HL-60/S4 (cell line): ENCODE measurements around the gene TIFAB.
"Not testable (repeated sequence)": the region's sequence is repeated elsewhere in the genome, so short reads cannot be mapped to it uniquely, and the experiment has no call there.

Experiments used
- in situ Hi-C: fragments of 300-500 bp; cut with MboI; formaldehyde crosslinking; loops from 2 replicates; pipeline ENCODE4 v1.14.3; 2022; ENCODE audit warnings: low sequenced_read_pairs

Gene TIFAB, protein sequence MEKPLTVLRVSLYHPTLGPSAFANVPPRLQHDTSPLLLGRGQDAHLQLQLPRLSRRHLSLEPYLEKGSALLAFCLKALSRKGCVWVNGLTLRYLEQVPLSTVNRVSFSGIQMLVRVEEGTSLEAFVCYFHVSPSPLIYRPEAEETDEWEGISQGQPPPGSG

DNA sequence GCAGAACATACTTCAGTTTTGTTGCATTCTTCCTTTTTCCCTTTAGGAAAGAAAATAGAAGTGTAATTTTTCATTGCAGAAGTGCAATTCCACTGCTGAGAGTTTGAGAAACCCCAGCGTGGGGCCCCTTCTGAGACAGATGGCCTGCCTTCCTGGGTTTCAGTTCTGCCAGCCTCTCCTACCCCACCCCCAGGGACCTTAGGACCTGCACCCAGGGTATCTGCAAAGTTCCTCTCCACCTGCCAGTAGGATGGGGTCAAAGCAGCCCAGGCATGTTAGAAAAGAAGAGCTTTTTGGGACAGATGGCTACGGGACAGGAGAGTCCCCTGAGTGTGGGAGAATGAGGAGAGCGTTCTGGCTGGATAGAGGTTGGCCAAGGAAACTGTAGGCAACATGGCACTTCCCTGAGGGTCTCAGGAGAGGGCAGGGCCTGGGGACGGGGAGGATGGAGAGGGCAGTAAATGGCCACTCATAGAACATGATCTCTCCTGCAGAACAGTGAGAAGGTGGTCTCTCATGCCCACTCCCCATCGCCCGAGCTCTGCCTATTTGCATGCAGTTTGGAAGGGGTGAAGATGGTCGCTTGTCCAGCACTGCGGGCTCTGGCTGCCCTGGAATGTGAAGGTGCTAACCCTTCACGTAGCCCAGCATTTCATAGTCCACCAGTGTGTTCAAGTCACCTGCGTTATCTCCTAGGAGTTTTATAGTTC lies at the start of gene TIFAB:
TSS of gene TIFAB (minus strand) at position 31 of the 710 bp plus-strand sequence. CDS start 2,412 bp downstream, outside the sequence.
- in situ Hi-C loops: loop anchor here (25.0 kb wide), 1 partner anchor 385 kb away; the partner anchor contains the start of gene SLC25A48

DNA sequence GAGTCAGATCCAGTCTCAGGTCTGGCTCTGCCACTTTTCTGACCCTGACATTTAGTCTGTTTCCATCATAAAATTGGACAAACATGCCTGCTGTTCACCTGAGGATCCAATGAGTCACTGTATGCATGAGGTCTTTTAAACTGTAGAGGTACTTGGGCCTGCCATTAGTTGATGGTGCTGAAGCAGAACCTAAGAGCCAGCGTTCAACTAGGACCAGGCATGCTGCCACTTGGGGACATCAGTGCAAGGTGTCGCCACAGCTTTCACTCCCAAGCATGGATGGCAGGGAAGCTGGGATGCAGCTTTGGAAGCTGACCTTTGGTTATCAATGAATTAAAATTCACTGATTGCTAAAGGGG lies 46.5 kb upstream of the TIFAB start:
- in situ Hi-C loops: no loop called here

DNA sequence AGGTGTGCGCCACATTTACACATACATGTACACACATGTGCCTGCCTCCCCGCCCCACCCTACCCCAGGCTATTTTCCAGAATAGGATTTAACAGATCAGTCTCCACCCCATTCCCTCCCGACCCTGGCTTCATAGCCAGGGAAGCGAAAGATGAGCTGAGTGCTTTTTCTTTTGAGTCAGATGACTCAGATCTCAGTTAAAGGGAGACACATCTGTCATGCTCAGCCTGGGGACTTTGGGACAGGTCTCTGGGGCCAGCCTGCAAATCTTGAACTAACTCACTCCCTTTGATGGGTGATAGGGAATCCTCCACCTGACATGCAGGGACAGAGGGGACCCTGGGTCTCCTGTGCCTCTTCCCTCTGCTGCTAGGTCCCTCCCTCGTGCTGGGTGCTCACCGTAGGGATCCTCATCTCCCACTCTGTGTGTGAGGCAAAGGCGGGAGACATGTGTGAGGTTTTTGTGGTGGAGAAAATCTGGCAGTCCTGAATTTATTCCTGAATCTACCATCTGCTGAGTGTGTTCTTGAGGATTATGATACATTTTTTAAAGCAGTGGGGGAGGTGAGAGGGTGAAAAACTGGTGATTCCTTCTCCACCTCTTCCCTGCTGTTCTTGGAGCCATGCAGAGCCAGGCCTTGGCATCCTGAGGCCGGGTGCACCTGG lies 46.0 kb upstream of the TIFAB start:
- in situ Hi-C loops: no loop called here

DNA sequence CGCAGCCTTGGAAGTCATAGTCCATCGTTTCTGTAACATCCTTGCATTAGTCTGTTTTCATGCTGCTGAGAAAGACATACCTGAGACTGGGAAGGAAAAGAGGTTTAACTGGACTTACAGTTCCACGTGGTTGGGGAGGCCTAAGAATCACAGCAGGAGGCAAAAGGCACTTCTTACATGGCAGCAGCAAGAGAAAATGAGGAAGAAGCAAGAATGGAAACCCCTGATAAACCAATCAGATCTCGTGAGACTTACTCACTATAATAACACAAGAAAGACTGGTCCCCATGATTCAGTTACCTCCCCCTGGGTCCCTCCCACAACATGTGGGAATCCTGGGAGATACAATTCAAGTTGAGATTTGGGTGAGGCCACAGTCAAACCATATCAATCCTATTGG lies 43.4 kb upstream of the TIFAB start:
- in situ Hi-C loops: not testable (repeated sequence)

DNA sequence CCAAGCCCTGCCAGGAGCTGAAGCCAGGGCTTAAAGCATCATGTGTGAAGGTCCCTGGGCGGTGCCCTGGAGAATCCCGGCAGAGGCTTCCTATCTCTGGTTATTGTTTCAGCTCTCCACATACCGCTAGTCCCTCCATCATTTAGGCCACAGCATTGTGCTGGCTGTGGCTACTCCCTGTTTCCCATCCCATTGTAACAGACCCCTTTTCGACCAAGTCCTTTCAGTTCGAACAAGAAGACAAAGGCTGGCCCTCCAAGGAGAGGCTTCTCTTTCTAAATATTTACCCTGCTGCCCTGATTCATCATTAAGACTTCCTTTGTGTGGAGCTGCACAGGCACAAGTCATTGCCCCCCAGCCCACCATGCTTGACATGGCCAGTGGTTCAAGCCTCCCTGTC lies 42.0 kb upstream of the TIFAB start:
- in situ Hi-C loops: no loop called here

GRCh38 chr5:135493406-135494180 lies 41.4 kb upstream of the TIFAB start:
- in situ Hi-C loops: no loop called here

DNA sequence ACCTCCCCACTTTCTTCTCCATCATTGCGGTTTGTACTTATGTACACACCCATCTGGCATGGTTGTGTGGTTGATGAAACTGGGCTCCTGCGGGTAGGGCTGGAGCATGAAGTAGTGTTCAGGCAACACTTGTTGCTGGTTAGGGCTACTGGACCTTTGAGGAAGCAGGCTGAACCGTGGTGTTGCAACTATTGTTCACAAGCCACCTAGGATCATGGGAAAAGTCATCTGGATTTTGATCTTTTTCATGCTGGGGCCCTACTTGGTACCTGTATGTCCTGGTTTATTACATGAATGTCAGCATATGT lies 40.1 kb upstream of the TIFAB start:
- in situ Hi-C loops: no loop called here

GRCh38 chr5:135491552-135492318 lies 39.6 kb upstream of the TIFAB start:
- in situ Hi-C loops: no loop called here

GRCh38 chr5:135491038-135491551 lies 38.9 kb upstream of the TIFAB start:
- in situ Hi-C loops: no loop called here

GRCh38 chr5:135490245-135491037 lies 38.3 kb upstream of the TIFAB start:
- in situ Hi-C loops: no loop called here

DNA sequence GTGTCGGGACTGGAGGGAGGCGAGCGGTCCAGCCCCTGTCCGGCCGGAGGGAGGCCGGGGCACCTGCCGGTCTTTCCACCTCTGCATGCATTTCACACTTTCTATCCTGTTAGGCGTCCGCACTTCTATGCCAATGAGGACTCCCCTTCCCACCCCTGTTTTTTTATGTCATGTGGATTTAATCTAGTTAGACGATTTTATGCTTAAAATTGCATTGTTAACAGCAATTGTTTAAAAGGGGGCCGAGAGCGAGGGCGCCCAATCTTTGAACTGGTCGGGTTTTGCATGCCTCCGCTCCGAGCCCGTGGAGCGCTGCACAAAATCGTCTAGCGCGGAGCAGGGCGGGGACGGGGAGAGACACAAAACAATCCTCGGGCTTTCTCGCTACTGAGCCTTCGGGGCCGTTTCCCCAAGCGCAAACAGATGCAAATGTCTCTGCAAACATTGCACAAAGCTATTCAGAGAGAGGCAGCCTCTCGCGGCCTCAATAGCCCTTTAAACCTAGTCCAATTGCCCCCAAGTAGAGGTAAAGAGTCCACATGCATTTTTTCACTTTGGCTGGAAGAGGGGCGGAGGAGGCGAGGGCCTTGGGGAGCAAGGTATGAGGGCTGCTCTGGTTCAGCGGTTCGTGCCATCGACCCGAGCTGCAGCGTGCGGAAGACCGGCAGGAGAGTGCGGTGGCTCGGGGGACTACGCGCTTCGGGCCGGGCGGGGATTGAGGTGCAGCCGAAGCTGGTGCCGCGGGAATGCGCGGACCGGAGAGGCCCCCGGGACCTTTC lies 37.5 kb upstream of the TIFAB start:
- in situ Hi-C loops: no loop called here

DNA sequence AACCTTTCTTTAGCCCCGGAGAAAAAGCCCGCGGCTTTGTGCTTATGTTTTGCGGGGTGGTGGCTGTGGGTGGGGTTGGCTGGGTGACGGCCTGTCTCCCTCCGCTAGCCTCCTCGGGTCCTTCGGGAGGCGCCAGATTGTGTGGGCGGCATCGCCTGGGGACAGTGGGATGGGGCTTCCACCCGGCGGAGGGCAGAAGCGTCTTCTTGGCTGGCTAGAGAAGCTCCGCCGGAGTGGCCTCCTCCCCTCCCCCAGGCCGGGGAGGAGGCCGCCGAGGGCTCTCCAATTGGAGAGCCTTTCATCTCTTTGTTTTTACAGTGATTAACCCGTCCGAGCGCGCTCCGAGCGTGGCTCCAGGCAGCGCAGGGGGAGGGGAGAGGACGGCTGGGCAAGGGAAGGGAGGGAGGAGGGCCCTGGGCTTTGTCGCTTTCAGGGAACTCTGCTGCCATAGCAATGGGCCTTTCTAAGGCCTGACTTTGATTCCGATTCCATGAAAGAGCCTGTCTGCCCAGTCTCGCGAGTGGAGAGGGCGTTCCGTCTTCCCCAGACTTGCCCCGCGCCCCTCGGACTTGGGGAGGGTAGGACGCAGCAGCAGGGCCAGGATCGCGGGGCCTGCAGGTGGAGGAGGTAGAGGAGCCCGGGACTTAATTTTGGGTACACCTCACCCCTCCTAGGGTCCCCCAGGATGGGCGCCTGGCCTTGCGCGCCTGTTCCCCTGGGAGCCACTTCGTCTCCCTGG lies 36.7 kb upstream of the TIFAB start:
- in situ Hi-C loops: no loop called here

DNA sequence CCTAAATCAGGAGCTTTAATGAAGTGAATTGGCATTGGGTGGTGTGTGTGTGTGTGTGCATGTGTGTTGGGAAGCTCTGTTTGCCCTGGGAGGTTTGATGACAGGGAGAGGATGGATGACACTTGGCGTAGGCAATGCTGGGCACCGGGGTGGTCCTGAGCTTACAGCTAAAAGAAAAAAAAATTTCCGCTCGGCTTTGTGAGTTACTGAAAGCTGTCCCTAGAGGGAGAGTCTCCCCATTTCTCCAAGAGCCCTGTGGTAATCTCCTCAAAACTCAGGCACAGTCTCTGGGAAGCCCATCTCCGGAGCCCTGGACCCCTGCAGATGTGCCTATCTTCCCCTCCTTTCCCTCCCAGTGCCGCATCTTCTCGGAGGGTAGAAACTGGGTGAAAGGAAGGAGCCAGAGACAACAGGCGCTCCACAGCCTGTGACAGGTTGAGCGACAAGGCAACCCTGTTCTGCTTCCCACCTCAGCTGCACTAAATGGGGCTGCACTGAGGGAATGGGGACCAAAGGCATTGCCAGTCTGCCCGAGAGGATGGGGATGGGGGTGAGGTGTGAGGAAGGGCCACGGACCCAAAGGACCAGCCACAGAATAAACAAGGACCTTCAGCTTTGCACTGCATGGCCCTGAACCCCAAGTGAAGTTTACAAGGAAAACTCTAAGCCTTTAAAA lies 35.8 kb upstream of the TIFAB start:
- in situ Hi-C loops: no loop called here

DNA sequence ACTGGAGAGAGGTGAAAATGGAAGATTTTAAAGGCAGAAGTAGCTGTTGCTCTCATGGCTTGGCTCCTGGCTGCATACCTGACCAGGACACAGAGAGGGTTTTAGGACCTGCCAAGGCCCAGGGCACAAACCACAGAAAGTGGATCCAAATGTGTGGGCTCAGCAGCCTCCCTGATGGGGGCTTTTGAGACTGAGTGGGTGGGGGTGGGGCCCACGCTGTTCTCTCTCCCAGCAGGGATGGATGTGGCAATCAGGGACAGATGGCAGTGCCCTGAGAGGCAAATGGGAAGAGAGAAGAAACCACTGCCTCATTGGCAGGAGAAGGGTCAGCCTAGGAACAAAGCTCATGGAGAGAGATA lies 34.9 kb upstream of the TIFAB start:
- in situ Hi-C loops: no loop called here

- in situ Hi-C loops: no loop called here
These were observed 34.2 kb upstream of the TIFAB start for GRCh38 chr5:135486131-135487036.

DNA sequence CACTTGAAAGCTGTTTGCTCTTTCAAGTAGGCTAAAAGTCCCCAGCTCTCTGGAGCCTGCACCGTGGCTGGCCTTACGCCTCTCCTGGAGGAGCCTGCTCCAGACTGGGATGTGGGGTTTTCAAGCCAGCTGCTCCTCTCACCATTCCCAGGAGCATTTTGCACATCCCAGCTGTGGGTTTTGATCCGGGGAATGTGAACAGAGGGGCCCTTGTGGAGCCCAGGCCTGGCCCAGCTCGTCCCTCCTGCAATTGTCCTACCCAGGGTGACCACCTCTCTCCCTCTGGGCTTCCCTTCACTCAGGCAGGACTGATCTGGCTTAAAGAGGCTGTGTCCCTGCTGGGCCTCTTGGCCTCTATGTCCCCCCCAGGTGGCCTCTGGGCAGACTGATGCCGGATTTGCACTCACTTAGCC lies 32.5 kb upstream of the TIFAB start:
- in situ Hi-C loops: no loop called here

DNA sequence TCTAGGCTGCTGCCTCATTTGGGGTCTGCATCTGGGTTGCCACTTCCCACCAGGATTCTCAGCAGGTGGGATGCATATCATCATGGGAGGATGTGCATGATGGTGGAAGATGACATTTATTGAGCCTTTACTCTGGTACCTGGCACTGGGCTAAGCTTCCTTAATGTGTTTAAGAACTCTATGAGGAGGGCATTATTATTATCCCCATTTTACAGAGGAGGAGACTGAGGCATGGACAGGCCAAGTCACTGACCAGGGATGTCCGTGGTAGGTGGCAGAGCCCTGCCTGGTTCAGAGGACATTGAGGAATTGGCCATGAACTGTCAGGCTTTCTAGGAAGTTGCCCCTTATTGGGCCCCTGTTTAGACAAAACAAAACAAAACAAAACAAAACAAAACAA lies 31.1 kb upstream of the TIFAB start:
- in situ Hi-C loops: no loop called here
